Measurements from ENCODE around the gene NOS1AP. TPM values are rescaled to one million over a fixed set of nuclear protein-coding genes. Genes with fewer than 3 reads are reported as not detected.

NOS1AP gene
- under 1 TPM; 0.18 TPM for total RNA-seq

- intact Hi-C loops (cut with micrococcal nuclease): no loop called here
- POLR2A ChIA-PET: interaction anchor here (1.0 kb wide), 2 partner anchors 13 to 17 kb away, joined by 3 to 4 read pairs; no protein-coding TSS in a partner anchor
- CTCF ChIA-PET: interaction anchor here (0.7 to 1.3 kb wide), 3 partner anchors 13 to 164 kb away, joined by 3 to 5 read pairs (median 4); no protein-coding TSS in a partner anchor
- Mint-ChIP-seq H3K36me3 (ENCODE audit: low read depth) (no peaks in the 10 kb centered on the region), H3K4me3 (peak within 1 kb of the TSS; percentile 72), H3K4me1 (ENCODE audit: low read depth) (no peaks in the 10 kb centered on the region), H3K9me3 (no peaks in the 10 kb centered on the region), H3K27me3 (peaks cover 58% of the 10 kb centered on the region), H3K27ac (no peak within 1 kb of the TSS)
- ATAC-seq (peak; percentile 100), DNase-seq (peak; percentile 85)
- no peak for TF ChIP-seq CTCF (IDR thresholded peaks at IDR 0.05)
Measured at GRCh38 chr1:162069334-162070093, at the start of gene NOS1AP. NOS1AP (plus strand) TSS chr1:162069691; CDS start chr1:162070178, 487 bp downstream.

GRCh38 chr1:162020150-162020549, 49.3 kb upstream of the NOS1AP start:
- no peak overlapping the region for H3K27ac Mint-ChIP-seq
- CTCF ChIA-PET: interaction anchor here (1.0 kb wide), 1 partner anchor 17 kb away, joined by 3 read pairs; no protein-coding TSS in a partner anchor
- POLR2A ChIA-PET: no interaction called here
- no peaks in the 10 kb centered on the region for H3K36me3 Mint-ChIP-seq (ENCODE audit: low read depth)
- no peaks in the 10 kb centered on the region for H3K9me3 Mint-ChIP-seq
- intact Hi-C loops (cut with micrococcal nuclease): no loop called here
- ATAC-seq: no peak
- H3K4me1 Mint-ChIP-seq (ENCODE audit: low read depth): peaks cover 6% of the 10 kb centered on the region
- DNase-seq: no peak
- H3K4me3 Mint-ChIP-seq: no peak overlapping the region
- TF ChIP-seq CTCF (IDR thresholded peaks at IDR 0.05): no peak
- peaks cover 19% of the 10 kb centered on the region for H3K27me3 Mint-ChIP-seq

GRCh38 chr1:162021124-162021523, 48.4 kb upstream of the NOS1AP start:
- CTCF ChIA-PET: no interaction called here
- Mint-ChIP-seq H3K4me1 (ENCODE audit: low read depth) (peaks cover 6% of the 10 kb centered on the region), H3K36me3 (ENCODE audit: low read depth) (no peaks in the 10 kb centered on the region), H3K9me3 (no peaks in the 10 kb centered on the region), H3K4me3 (no peak overlapping the region), H3K27ac (no peak overlapping the region), H3K27me3 (peaks cover 24% of the 10 kb centered on the region)
- POLR2A ChIA-PET: no interaction called here
- no peak for DNase-seq
- no peak for ATAC-seq
- no peak for TF ChIP-seq CTCF (IDR thresholded peaks at IDR 0.05)
- intact Hi-C loops (cut with micrococcal nuclease): no loop called here

GRCh38 chr1:162022626-162023025, 46.9 kb upstream of the NOS1AP start:
- CTCF ChIA-PET: interaction anchor here (2.4 kb wide), 1 partner anchor 15 kb away, joined by 9 read pairs; no protein-coding TSS in a partner anchor

More at GRCh38 chr1:162022626-162023025, 46.9 kb upstream of the NOS1AP start:
- H3K27me3 Mint-ChIP-seq: peaks cover 31% of the 10 kb centered on the region
- H3K27ac Mint-ChIP-seq: no peak overlapping the region
- POLR2A ChIA-PET: no interaction called here
- ATAC-seq: no peak
- peak overlapping the region; percentile 79 for H3K4me3 Mint-ChIP-seq
- intact Hi-C loops (cut with micrococcal nuclease): no loop called here
- H3K36me3 Mint-ChIP-seq (ENCODE audit: low read depth): no peaks in the 10 kb centered on the region
- TF ChIP-seq CTCF (IDR thresholded peaks at IDR 0.05): no peak
- DNase-seq: no peak
- peaks cover 6% of the 10 kb centered on the region for H3K4me1 Mint-ChIP-seq (ENCODE audit: low read depth)
- H3K9me3 Mint-ChIP-seq: no peaks in the 10 kb centered on the region

Measured in activated CD8-positive, alpha-beta T cell treated with anti-CD3 and anti-CD28 coated beads for 36 hours (primary cell).